Right cardiac atrium (tissue), 5 donors: Measurements from ENCODE around the gene PLEKHG4B. TPM values are rescaled to one million over a fixed set of nuclear protein-coding genes. Genes with fewer than 3 reads are reported as not detected.

Experiments used
- ATAC-seq, 2 donors: fragments of 200-7000 bp; cut with Tn5 transposase; one replicate each; pipeline versions ENCODE4 v1.8.0 to v1.9.1; 2020; ENCODE audit warnings: moderate library complexity in 2 of 2, mild to moderate bottlenecking in 1 of 2
- DNase-seq, 3 donors: peaks; one replicate each; pipeline ENCODE4 v3.0.0-alpha.2; 2020
- H3K27ac ChIP-seq: one replicate; pipeline ENCODE4 v1.5.1; 2013; ENCODE audit warnings: mild to moderate bottlenecking, low read length, control low read depth, moderate library complexity
- H3K27me3 ChIP-seq: one replicate; pipeline ENCODE4 v1.6.1; 2013; ENCODE audit not compliant: control insufficient read depth, insufficient read depth
- H3K4me1 ChIP-seq: one replicate; pipeline ENCODE4 v1.6.1; 2013; ENCODE audit warnings: low read length; ENCODE audit not compliant: control insufficient read depth, insufficient read depth
- H3K4me3 ChIP-seq: one replicate; pipeline ENCODE4 v1.5.1; 2013; ENCODE audit warnings: low read length, control low read depth
- H3K9me3 ChIP-seq: one replicate; pipeline ENCODE4 v1.6.1; 2013; ENCODE audit warnings: low read length; ENCODE audit not compliant: control insufficient read depth
- WGBS: extraction: QIAGEN DNeasy Blood & Tissue Kit; methylation state at CpG from one replicate; pipeline ENCODE4 v1.1.7; 2013; 5-methylcytosine and 5-hydroxymethylcytosine counted together
- intact Hi-C, 4 donors: fragments of 100-400 bp; cut with DNase I; formaldehyde crosslinking; loops; one replicate each; pipeline versions ENCODE4 v1.11.0 to v1.14.0; 2022 to 2023
- polyA plus RNA-seq: library from polyadenylated mRNA; stranded (reverse); fragments of 200-250 nt; gene quantifications from one replicate; pipeline ENCODE4 v1.2.3, GENCODE V29; 2013
- total RNA-seq, 4 donors: library from RNA; stranded (reverse); fragmentation: NEBNext Ultra II Directional; extraction: Animal tissue kit (Norgen Biotek cat#: 25700); gene quantifications; one replicate each; pipeline ENCODE4 v1.2.1, GENCODE V29; 2021
- donor health status: healthy with polysubstance abuse.
- donor health status: DM: no; HTN: yes; CAD: no.
- donor health status: DM: no; HTN: no; CAD: no.
- donor health status: DM: no; HTN: yes; CAD: no; lungs with severe emphysema.
- donor health status: DM: yes; HTN: yes; CAD: no.

The PLEKHG4B gene
- total and polyA plus RNA-seq, 5 donors = under 0.01 to 0.06 TPM; not detected in 3

GRCh38 chr5:140443-140829 is 48.5 kb downstream of the PLEKHG4B start:
- intact Hi-C loops = no loop called here
- H3K27me3 ChIP-seq = no peaks in the 10 kb centered on the region
- WGBS = 95% methylated on average over 7 of the region's 7 CpGs
- no peaks in the 10 kb centered on the region for H3K4me1 ChIP-seq
- no peak overlapping the region for H3K4me3 ChIP-seq
- DNase-seq = no peak
- ATAC-seq = no peak
- no peaks in the 10 kb centered on the region for H3K9me3 ChIP-seq
- no peak overlapping the region for H3K27ac ChIP-seq

DNA sequence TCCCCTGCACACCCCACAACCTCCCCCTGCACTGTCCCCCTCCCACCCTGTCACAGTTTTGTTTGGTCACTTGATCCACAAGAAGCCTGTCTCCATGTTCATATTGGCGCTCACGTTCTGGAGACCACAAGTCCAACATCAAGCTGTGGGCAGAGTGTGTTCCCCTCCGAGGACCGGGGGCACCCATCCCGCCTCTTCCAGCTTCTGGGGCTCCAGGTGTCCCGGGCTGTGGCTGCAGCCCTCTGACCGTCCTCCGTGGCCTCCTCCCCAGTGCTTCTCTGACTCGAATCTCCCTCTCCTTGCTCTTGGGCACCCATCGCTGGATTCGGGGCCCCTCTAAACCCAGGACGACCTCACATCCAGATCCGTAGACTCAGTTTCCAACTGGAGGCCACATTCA is 49.2 kb downstream of the PLEKHG4B start:
- H3K27ac ChIP-seq = no peak overlapping the region
- no peak for ATAC-seq
- H3K9me3 ChIP-seq = no peaks in the 10 kb centered on the region
- no peak for DNase-seq
- intact Hi-C loops = no loop called here
- H3K4me3 ChIP-seq = no peak overlapping the region
- H3K27me3 ChIP-seq = no peaks in the 10 kb centered on the region
- WGBS = 85% methylated on average over 13 of the region's 13 CpGs
- H3K4me1 ChIP-seq = no peaks in the 10 kb centered on the region

- Histone ChIP-seq H3K9me3 (peaks cover 3% of the 10 kb centered on the region), H3K4me3 (no peak overlapping the region), H3K27ac (no peak overlapping the region), H3K27me3 (no peaks in the 10 kb centered on the region), H3K4me1 (no peaks in the 10 kb centered on the region)
- ATAC-seq = no peak
- 89% methylated on average over 12 of the region's 12 CpGs for WGBS
- DNase-seq = no peak
- intact Hi-C loops = no loop called here
Observed at GRCh38 chr5:141761-142160, 49.8 kb downstream of the PLEKHG4B start.

GRCh38 chr5:142246-142810 is 50.4 kb downstream of the PLEKHG4B start:
- Histone ChIP-seq H3K4me3 (no peak overlapping the region), H3K4me1 (no peaks in the 10 kb centered on the region), H3K9me3 (peaks cover 8% of the 10 kb centered on the region), H3K27ac (no peak overlapping the region), H3K27me3 (no peaks in the 10 kb centered on the region)
- DNase-seq = no peak
- no peak for ATAC-seq
- WGBS = 92% methylated on average over 18 of the region's 18 CpGs
- intact Hi-C loops = no loop called here

- 88% methylated on average over 17 of the region's 17 CpGs for WGBS
- no peaks in the 10 kb centered on the region for H3K27me3 ChIP-seq
- no peak overlapping the region for H3K4me3 ChIP-seq
- DNase-seq (peak in 1 of 3 donors; percentile 22), ATAC-seq (no peak)
- no peak overlapping the region for H3K27ac ChIP-seq
- intact Hi-C loops = no loop called here
- H3K4me1 ChIP-seq = no peaks in the 10 kb centered on the region
- H3K9me3 ChIP-seq = peaks cover 8% of the 10 kb centered on the region
Observed at GRCh38 chr5:143041-143440, 51.1 kb downstream of the PLEKHG4B start.

- 90% methylated on average over 8 of the region's 8 CpGs for WGBS
- Histone ChIP-seq H3K27me3 (no peaks in the 10 kb centered on the region), H3K27ac (no peak overlapping the region), H3K4me3 (no peak overlapping the region), H3K9me3 (peaks cover 8% of the 10 kb centered on the region), H3K4me1 (no peaks in the 10 kb centered on the region)
- intact Hi-C loops = no loop called here
- no peak for ATAC-seq
- no peak for DNase-seq
Observed at GRCh38 chr5:144941-145340, 53.0 kb downstream of the PLEKHG4B start.

DNA sequence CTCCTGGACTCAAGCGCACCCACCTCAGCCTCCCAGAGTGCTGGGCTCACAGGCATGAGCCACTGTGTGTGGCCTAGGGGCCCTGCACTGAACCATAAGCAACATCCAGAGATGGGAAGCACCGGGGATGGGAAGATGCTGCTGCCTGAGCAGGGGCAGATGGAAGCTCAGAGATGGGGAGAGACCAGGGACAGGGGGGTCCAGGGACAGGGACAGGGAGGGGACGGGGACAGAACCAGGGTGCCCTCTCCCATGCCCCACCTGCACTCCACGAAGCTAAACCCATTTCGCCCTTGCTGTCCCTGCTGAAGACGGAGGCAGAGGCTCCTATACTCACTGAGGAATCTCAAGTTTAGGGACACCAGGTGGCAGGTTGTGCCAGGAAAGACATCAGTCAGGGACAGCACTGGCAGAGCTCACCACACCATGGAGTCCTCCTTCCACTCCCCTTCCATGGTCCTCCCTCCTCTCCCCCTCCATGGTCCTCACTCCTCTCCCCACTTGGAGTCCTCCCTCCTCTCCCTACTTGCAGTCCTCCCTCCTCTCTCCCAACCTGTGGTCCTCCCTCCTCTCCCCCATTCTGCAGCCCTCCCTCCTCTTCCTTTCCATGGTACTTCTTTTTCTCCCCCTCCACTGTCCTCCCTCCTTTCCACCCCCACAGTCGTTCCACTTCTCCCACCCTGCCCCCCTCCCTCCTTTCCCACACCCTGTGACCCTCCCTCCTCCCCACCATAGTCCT is 53.8 kb downstream of the PLEKHG4B start:
- intact Hi-C loops = no loop called here
- 90% methylated on average over 7 of the region's 7 CpGs for WGBS

GRCh38 chr5:147751-148150 is 55.8 kb downstream of the PLEKHG4B start:
- WGBS = 98% methylated on average over 1 of the region's 1 CpG
- intact Hi-C loops = no loop called here
- Histone ChIP-seq H3K27ac (no peak overlapping the region), H3K4me1 (no peaks in the 10 kb centered on the region), H3K27me3 (no peaks in the 10 kb centered on the region), H3K9me3 (peaks cover 8% of the 10 kb centered on the region), H3K4me3 (no peak overlapping the region)
- no peak for DNase-seq
- ATAC-seq = no peak

More for the DNA sequence above, 53.8 kb downstream of the PLEKHG4B start:
- H3K27ac ChIP-seq = no peak overlapping the region
- H3K27me3 ChIP-seq = no peaks in the 10 kb centered on the region
- H3K4me3 ChIP-seq = no peak overlapping the region
- DNase-seq (no peak), ATAC-seq (no peak)
- no peaks in the 10 kb centered on the region for H3K4me1 ChIP-seq
- peaks cover 8% of the 10 kb centered on the region for H3K9me3 ChIP-seq

DNA sequence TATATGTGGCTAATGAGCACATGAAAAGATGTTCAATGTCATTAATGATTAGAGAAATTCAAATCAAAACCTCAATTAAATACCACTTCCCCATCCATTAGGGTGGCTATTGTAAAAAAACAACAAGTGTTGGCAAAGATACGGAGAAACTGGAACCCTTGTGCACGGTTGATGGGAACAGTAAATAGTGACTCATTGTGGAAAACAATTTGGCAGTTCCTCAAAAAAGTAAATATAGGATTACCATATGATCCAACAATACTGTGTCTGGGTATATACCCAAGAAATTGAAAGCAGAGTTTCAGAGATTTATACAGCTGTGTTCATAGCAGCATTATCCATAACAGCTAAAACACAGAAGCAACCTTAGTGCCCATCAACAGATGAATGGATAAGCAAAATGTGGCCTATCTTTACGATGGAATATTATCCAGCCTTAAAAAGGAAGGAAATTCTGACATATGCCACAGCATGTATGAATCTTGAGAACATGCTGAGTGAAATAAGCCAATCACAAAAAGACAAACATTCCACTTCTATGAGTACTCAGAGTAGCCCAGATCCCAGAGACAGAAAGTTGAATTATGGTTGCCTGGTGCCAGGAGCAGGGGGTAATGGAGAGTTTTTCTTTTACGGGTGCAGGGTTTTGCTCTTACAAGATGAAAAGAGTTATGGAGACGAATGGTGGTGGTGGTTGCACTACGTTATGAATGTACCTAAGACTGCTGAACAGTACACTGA is 57.9 kb downstream of the PLEKHG4B start:
- no peak for DNase-seq
- no peak for ATAC-seq
- H3K27me3 ChIP-seq = peaks cover 3% of the 10 kb centered on the region
- peaks cover 8% of the 10 kb centered on the region for H3K9me3 ChIP-seq
- H3K4me1 ChIP-seq = no peaks in the 10 kb centered on the region
- H3K4me3 ChIP-seq = no peak overlapping the region
- no peak overlapping the region for H3K27ac ChIP-seq
- 84% methylated on average over 6 of the region's 6 CpGs for WGBS
- intact Hi-C loops = no loop called here

- no peak overlapping the region for H3K27ac ChIP-seq
- 87% methylated on average over 4 of the region's 4 CpGs for WGBS
- DNase-seq (no peak), ATAC-seq (no peak)
- intact Hi-C loops = no loop called here
- no peaks in the 10 kb centered on the region for H3K4me1 ChIP-seq
- no peak overlapping the region for H3K4me3 ChIP-seq
- H3K9me3 ChIP-seq = peaks cover 8% of the 10 kb centered on the region
- H3K27me3 ChIP-seq = peaks cover 3% of the 10 kb centered on the region
Observed at GRCh38 chr5:150746-151145, 58.8 kb downstream of the PLEKHG4B start.

DNA sequence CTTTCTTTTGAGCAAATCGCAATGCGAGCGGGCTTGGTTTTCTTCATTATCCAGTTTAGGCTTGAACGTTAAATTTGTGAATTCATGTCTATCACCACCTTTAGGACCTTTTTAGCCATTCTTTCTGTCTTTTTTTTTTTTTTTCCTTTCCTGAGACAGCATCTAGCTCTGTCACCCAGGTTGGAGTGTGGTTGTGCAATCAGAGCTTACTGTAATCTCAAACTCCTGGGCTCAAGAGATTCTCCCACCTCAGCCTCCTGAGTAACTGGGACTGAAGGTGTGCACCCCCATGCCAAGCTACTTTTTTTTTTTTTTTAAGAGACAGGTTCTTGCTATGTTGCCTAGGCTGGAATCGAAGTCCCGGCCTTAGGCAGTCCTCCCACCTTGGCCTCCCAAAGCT is 60.1 kb downstream of the PLEKHG4B start:
- 96% methylated on average over 6 of the region's 6 CpGs for WGBS
- DNase-seq (no peak), ATAC-seq (no peak)
- Histone ChIP-seq H3K27me3 (peaks cover 3% of the 10 kb centered on the region), H3K9me3 (peaks cover 3% of the 10 kb centered on the region), H3K4me1 (no peaks in the 10 kb centered on the region), H3K4me3 (no peak overlapping the region), H3K27ac (no peak overlapping the region)
- intact Hi-C loops = no loop called here
